Spleen (tissue), 11 donors: ENCODE measurements around the gene FAT1. TPM values are rescaled to one million over a fixed set of nuclear protein-coding genes. Genes with fewer than 3 reads are reported as not detected.

Source experiments
- DNase-seq: peaks from one replicate; pipeline ENCODE4 v3.0.0-alpha.2; 2020
- H3K27ac ChIP-seq, 8 donors: fragments of 200-600 bp; sonication (generic) in 7 of 8; 1 replicate in 4 of 8; 2 replicates in 4 of 8; pipeline versions ENCODE4 v1.5.0 to v1.8.0; 2016 to 2021; ENCODE audit warnings: inconsistent platforms in 4 of 8, mild to moderate bottlenecking in 4 of 8, moderate library complexity in 1 of 8
- H3K27me3 ChIP-seq, 7 donors: fragments of 200-600 bp; sonication (generic) in 6 of 7; replicated peaks in 1 of 7; 1 replicate in 4 of 7; 2 replicates in 3 of 7; pipeline versions ENCODE4 v1.5.0 to v1.8.0; 2016 to 2021; ENCODE audit warnings: inconsistent platforms in 3 of 7, mild to moderate bottlenecking in 1 of 7
- H3K36me3 ChIP-seq, 6 donors: fragments of 200-600 bp; sonication (generic) in 5 of 6; 1 replicate in 4 of 6; 2 replicates in 2 of 6; pipeline versions ENCODE4 v1.5.0 to v1.8.0; 2016 to 2021; ENCODE audit warnings: inconsistent platforms in 2 of 6
- H3K4me1 ChIP-seq, 6 donors: fragments of 200-600 bp; sonication (generic) in 5 of 6; 1 replicate in 3 of 6; 2 replicates in 3 of 6; pipeline versions ENCODE4 v1.5.0 to v1.8.0; 2016 to 2021; ENCODE audit warnings: inconsistent platforms in 3 of 6
- H3K4me3 ChIP-seq, 8 donors: fragments of 200-600 bp; sonication (generic) in 7 of 8; 1 replicate in 4 of 8; 2 replicates in 4 of 8; pipeline versions ENCODE4 v1.5.0 to v1.8.0; 2016 to 2021; ENCODE audit warnings: inconsistent platforms in 4 of 8, mild to moderate bottlenecking in 4 of 8, moderate library complexity in 2 of 8
- H3K9me3 ChIP-seq, 8 donors: fragments of 200-600 bp; sonication (generic) in 7 of 8; 1 replicate in 4 of 8; 2 replicates in 4 of 8; pipeline versions ENCODE4 v1.5.0 to v1.8.0; 2016 to 2021; ENCODE audit warnings: inconsistent platforms in 4 of 8
- POLR2A ChIP-seq, 3 donors: fragments of 450-650 bp; IDR thresholded peaks; one replicate each; pipeline ENCODE4 v1.5.1; 2017; ENCODE audit warnings: antibody characterized with exemption in 3 of 3, mild to moderate bottlenecking in 1 of 3
- POLR2AphosphoS5 ChIP-seq, 3 donors: sonication (generic); formaldehyde crosslinking; IDR thresholded peaks; one replicate each; pipeline ENCODE4 v1.5.1; 2017; ENCODE audit warnings: antibody characterized with exemption in 3 of 3
- WGBS, 5 donors: extraction: QIAGEN DNeasy Blood & Tissue Kit in 3 of 5; methylation state at CpG; one replicate each; pipeline versions ENCODE4 v1.1.5 to v1.1.7; 2013 to 2018; 5-methylcytosine and 5-hydroxymethylcytosine counted together
- intact Hi-C: fragments of 100-400 bp; cut with DNase I; formaldehyde crosslinking; loops from one replicate; pipeline ENCODE4 v1.15.0; 2023; ENCODE audit warnings: low total_unique reads
- polyA plus RNA-seq, 3 donors: library from polyadenylated mRNA; stranded (reverse); fragments of 200-250 nt; gene quantifications; one replicate each; pipeline ENCODE4 v1.2.1, GENCODE V29; 2013
- total RNA-seq, 7 donors: library from RNA; depleted of rRNA in 3 of 7; stranded (reverse); fragments of >200 nt in 3 of 7; fragmentation: NEBNext Ultra II Directional in 4 of 7; extraction: Animal tissue kit (Norgen Biotek cat#: 25700) in 4 of 7; gene quantifications; one replicate each; pipeline versions ENCODE4 v1.1.0 to v1.2.1, GENCODE V29; 2016 to 2021
- TF ChIP-seq, protein P1 (sequence below), 11 experiments: fragments of 200-600 bp in 7 of 11; fragments of 450-650 bp in 4 of 11; sonication (generic) in 4 of 11; IDR thresholded peaks in 8 of 11; conservative IDR thresholded peaks in 3 of 11; 1 replicate in 7 of 11; 2 replicates in 4 of 11; pipeline versions ENCODE4 v1.4.0 to v1.8.0; 2016 to 2021; ENCODE audit warnings: antibody characterized with exemption in 11 of 11, inconsistent platforms in 4 of 11, mild to moderate bottlenecking in 1 of 11
- donor health status: healthy with polysubstance abuse.
- donor health status: DM: no; HTN: no; CAD: no; lungs with moderate emphysema.
- donor health status: DM: no; HTN: no; CAD: no.
- donor health status: Bipolar disorder and iron deficiency.
- donor health status: healthy.
- donor health status: DM: no; HTN: no; CAD: no.
- donor health status: DM: yes; HTN: yes; CAD: no.

Gene FAT1
- total and polyA plus RNA-seq, 10 donors: 0.87 to 20.0 (median 4.6) TPM

- TF ChIP-seq, protein P1, sequence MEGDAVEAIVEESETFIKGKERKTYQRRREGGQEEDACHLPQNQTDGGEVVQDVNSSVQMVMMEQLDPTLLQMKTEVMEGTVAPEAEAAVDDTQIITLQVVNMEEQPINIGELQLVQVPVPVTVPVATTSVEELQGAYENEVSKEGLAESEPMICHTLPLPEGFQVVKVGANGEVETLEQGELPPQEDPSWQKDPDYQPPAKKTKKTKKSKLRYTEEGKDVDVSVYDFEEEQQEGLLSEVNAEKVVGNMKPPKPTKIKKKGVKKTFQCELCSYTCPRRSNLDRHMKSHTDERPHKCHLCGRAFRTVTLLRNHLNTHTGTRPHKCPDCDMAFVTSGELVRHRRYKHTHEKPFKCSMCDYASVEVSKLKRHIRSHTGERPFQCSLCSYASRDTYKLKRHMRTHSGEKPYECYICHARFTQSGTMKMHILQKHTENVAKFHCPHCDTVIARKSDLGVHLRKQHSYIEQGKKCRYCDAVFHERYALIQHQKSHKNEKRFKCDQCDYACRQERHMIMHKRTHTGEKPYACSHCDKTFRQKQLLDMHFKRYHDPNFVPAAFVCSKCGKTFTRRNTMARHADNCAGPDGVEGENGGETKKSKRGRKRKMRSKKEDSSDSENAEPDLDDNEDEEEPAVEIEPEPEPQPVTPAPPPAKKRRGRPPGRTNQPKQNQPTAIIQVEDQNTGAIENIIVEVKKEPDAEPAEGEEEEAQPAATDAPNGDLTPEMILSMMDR (IDR thresholded peaks at IDR 0.05 in 8 of 11, conservative IDR thresholded peaks at IDR 0.05 in 3 of 11): no peak
- TF ChIP-seq POLR2AphosphoS5 (IDR thresholded peaks at IDR 0.05): no peak
- no peak for TF ChIP-seq POLR2A (IDR thresholded peaks at IDR 0.05)
- Histone ChIP-seq H3K27ac (no peak overlapping the region), H3K4me3 (no peak overlapping the region), H3K9me3 (peaks cover 0 to 13% (median 3%) of the 10 kb centered on the region in 8 donors), H3K27me3 (no peaks in the 10 kb centered on the region), H3K36me3 (no peaks in the 10 kb centered on the region), H3K4me1 (no peaks in the 10 kb centered on the region)
- intact Hi-C loops: no loop called here
- DNase-seq: no peak
- WGBS, 5 donors: 83 to 92% (median 89%) methylated on average over 4 of the region's 4 CpGs
Observed at GRCh38 chr4:186770481-186771175, 47.0 kb upstream of the FAT1 start.

DNA sequence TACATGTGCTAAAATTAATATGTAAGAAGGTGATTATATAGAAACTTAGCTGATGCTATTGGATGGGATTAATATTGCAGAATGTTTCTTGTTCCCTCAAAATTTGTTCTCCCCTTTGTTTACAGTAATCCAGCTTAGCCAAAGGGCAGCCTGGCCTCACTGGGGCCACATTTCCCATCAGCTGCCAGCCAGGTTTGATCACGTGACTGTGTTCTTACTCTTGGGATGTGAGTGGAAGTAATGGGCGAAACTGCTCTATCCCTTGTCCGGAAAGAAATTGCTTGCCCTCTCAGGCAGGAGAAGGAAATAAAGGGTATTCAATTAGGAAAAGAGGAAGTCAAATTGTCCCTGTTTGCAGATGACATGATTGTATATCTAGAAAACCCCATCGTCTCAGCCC lies 44.1 kb upstream of the FAT1 start:
- intact Hi-C loops: no loop called here
- no peak overlapping the region for H3K27ac ChIP-seq
- 79 to 94% (median 85%) methylated on average over 3 to 4 of the region's 4 CpGs for WGBS, 5 donors
- H3K4me1 ChIP-seq: no peaks in the 10 kb centered on the region
- peaks cover 0 to 13% (median 3%) of the 10 kb centered on the region in 8 donors for H3K9me3 ChIP-seq
- TF ChIP-seq POLR2AphosphoS5 (IDR thresholded peaks at IDR 0.05) (no peak), POLR2A (IDR thresholded peaks at IDR 0.05) (no peak)
- TF ChIP-seq, protein P1 (IDR thresholded peaks at IDR 0.05 in 8 of 11, conservative IDR thresholded peaks at IDR 0.05 in 3 of 11): no peak
- H3K36me3 ChIP-seq: no peaks in the 10 kb centered on the region
- H3K4me3 ChIP-seq: no peak overlapping the region
- no peaks in the 10 kb centered on the region for H3K27me3 ChIP-seq
- no peak for DNase-seq

DNA sequence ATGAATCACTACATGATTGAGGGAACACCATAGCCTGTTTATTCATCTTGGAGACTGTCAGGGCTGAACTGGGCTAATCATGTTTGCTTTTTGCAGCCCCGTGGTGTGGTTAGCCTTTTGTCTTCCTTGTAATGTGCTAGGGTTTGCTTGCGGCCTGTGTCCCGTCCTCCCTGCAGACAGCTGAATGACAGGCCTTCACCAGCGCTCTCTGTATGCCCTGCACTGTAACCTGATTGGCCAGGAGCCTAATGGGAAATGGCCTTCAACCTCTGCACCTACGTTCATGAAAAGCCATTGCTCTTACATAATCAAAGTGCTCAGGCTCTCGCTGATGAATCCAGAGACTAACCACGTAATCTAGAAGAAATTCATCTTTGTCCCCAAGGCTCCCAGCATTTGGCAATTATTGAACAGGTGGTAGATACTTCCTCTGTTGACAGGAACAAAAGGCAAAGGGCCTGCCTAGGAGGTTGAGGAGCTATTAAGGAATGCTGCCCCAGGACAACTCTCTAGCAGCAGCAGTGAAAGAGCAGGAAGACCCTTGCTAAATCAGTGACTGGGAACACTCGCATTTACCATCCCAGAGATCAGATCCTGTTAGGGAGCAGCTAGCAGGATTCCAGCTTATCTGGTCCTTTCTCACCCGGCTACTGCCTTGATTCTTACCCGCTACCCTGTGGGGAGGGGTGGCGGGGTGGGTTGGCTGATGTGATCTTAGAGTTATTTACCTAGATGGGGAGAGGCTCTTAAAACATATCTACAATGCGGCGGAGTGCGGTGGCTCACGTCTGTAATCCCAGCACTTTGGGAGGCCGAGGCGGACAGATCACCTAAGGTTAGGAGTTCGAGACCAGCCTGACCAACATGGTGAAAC lies 42.3 kb upstream of the FAT1 start:
- TF ChIP-seq POLR2AphosphoS5 (IDR thresholded peaks at IDR 0.05): no peak
- TF ChIP-seq, protein P1 (IDR thresholded peaks at IDR 0.05 in 8 of 11, conservative IDR thresholded peaks at IDR 0.05 in 3 of 11): no peak
- no peak for TF ChIP-seq POLR2A (IDR thresholded peaks at IDR 0.05)
- intact Hi-C loops: no loop called here
- H3K4me3 ChIP-seq: no peak overlapping the region
- 71 to 82% (median 73%) methylated on average over 18 of the region's 18 CpGs for WGBS, 5 donors
- H3K27ac ChIP-seq: no peak overlapping the region
- H3K36me3 ChIP-seq: no peaks in the 10 kb centered on the region
- no peaks in the 10 kb centered on the region for H3K27me3 ChIP-seq
- no peak for DNase-seq
- H3K9me3 ChIP-seq: peaks cover 0 to 13% (median 3%) of the 10 kb centered on the region in 8 donors
- H3K4me1 ChIP-seq: no peaks in the 10 kb centered on the region

- intact Hi-C loops: no loop called here
- H3K4me3 ChIP-seq: no peak overlapping the region
- DNase-seq: no peak
- TF ChIP-seq POLR2A (IDR thresholded peaks at IDR 0.05) (no peak), POLR2AphosphoS5 (IDR thresholded peaks at IDR 0.05) (no peak)
- TF ChIP-seq, protein P1 (IDR thresholded peaks at IDR 0.05 in 8 of 11, conservative IDR thresholded peaks at IDR 0.05 in 3 of 11): no peak
- H3K36me3 ChIP-seq: no peaks in the 10 kb centered on the region
- H3K27ac ChIP-seq: no peak overlapping the region
- peaks cover 0 to 13% (median 3%) of the 10 kb centered on the region in 8 donors for H3K9me3 ChIP-seq
- no peaks in the 10 kb centered on the region for H3K27me3 ChIP-seq
- 74 to 86% (median 80%) methylated on average over 9 of the region's 9 CpGs for WGBS, 5 donors
- no peaks in the 10 kb centered on the region for H3K4me1 ChIP-seq
Observed at GRCh38 chr4:186765138-186765537, 41.5 kb upstream of the FAT1 start.
